Measurements from ENCODE around the gene TNRC18. TPM values are rescaled to one million over a fixed set of nuclear protein-coding genes. Genes with fewer than 3 reads are reported as not detected.

TNRC18 gene
- polyA plus RNA-seq, 1 of the 3 experiments (the other 2 are of a cell fraction): 34.4 TPM

Other genes starting within 250 kb of the TNRC18 start
- 99.1 and 106 TPM in 2 replicates for gene WIPI2, start 233.6 kb downstream of the TNRC18 start, polyA plus RNA-seq (2012; rRNA removed)
- 11.2 and 12.3 TPM in 2 replicates for gene SLC29A4, start 140.9 kb downstream of the TNRC18 start, polyA plus RNA-seq (2012; rRNA removed)
- 5.7 and 6.0 TPM in 2 replicates for gene FBXL18, start 90.0 kb upstream of the TNRC18 start, polyA plus RNA-seq (2012; rRNA removed)
- gene ACTB, start 106.8 kb upstream of the TNRC18 start, polyA plus RNA-seq (2012; rRNA removed): 2,583 and 4,707 TPM in 2 replicates
- 222 and 287 TPM in 2 replicates for gene FSCN1, start 169.0 kb upstream of the TNRC18 start, polyA plus RNA-seq (2012; rRNA removed)

Data from SK-N-SH (cell line).